Measurements from ENCODE around the gene TTI1.

TTI1 gene

DNA sequence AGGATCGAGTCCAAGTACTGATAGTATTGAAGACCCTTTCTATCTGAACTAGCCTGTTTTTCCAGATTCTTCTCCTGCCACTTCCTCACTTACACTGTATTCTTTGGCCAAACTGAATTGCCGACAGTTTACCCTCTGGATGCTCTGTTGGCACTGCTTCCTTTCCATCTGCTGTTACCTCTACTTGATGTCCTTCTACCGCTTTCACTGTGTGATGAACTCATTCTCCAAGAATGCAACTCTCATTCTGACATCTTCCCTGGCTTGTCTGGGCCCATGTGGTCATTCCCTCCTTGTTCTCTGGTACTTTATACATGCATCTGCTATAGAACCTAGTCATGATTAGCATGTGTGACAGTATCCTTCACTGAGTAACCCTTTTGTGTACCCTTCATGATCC is 16.5 kb upstream of the TTI1 start:
- in situ Hi-C loops (cut with MboI; ENCODE audit: low sequenced_read_pairs, unreplicated experiment): no loop called here
- TF ChIP-seq, protein P1, sequence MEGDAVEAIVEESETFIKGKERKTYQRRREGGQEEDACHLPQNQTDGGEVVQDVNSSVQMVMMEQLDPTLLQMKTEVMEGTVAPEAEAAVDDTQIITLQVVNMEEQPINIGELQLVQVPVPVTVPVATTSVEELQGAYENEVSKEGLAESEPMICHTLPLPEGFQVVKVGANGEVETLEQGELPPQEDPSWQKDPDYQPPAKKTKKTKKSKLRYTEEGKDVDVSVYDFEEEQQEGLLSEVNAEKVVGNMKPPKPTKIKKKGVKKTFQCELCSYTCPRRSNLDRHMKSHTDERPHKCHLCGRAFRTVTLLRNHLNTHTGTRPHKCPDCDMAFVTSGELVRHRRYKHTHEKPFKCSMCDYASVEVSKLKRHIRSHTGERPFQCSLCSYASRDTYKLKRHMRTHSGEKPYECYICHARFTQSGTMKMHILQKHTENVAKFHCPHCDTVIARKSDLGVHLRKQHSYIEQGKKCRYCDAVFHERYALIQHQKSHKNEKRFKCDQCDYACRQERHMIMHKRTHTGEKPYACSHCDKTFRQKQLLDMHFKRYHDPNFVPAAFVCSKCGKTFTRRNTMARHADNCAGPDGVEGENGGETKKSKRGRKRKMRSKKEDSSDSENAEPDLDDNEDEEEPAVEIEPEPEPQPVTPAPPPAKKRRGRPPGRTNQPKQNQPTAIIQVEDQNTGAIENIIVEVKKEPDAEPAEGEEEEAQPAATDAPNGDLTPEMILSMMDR (IDR thresholded peaks at IDR 0.05; ENCODE audit: borderline replicate concordance, control extremely low read depth, extremely low read depth, insufficient read depth, missing control alignments): no peak
- DNase-seq (ENCODE audit: low spot score): no peak

DNA sequence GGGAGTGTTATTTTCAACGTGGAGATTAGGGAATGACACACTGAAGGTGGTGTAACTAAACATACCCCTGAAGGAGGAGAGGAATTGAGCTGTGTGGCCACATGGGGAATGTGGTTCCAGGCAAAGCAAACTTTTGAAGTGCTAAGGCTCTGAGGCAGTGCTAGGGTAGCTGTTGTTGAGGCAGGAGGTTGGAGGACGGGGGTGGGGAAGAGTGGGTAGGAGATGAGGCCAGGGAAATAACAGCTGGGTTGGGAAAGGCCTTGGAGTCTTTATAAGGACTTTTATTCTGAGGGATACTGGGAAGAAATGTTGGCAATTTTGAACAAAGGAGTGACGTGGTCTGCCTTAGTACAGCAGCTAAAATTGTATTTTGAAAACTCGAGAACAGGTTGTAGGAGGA is 13.3 kb upstream of the TTI1 start:
- TF ChIP-seq, protein P1 (IDR thresholded peaks at IDR 0.05; ENCODE audit: borderline replicate concordance, control extremely low read depth, extremely low read depth, insufficient read depth, missing control alignments): no peak
- in situ Hi-C loops (cut with MboI; ENCODE audit: low sequenced_read_pairs, unreplicated experiment): no loop called here
- DNase-seq (ENCODE audit: low spot score): no peak

DNA sequence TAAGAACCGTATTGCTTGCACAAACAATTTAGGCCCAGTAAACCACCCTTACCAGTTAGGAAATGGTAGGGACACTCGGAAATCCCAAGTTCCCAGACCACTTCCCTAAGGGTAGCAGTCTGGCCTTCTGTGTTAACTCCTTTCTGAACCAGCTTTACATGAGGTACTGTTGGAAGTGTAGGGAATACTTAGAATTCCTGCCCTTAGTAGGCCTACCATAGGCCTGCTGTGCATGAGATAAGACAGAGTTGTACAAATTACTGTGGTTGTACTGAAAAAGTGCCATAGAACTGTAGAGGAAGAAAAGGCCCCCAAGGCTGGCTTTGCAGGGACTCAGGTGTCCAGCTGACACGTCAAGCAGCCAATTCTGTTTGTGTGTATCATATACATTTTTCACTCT is 11.4 kb upstream of the TTI1 start:
- in situ Hi-C loops (cut with MboI; ENCODE audit: low sequenced_read_pairs, unreplicated experiment): no loop called here
- DNase-seq (ENCODE audit: low spot score): no peak
- TF ChIP-seq, protein P1 (IDR thresholded peaks at IDR 0.05; ENCODE audit: borderline replicate concordance, control extremely low read depth, extremely low read depth, insufficient read depth, missing control alignments): no peak

DNA sequence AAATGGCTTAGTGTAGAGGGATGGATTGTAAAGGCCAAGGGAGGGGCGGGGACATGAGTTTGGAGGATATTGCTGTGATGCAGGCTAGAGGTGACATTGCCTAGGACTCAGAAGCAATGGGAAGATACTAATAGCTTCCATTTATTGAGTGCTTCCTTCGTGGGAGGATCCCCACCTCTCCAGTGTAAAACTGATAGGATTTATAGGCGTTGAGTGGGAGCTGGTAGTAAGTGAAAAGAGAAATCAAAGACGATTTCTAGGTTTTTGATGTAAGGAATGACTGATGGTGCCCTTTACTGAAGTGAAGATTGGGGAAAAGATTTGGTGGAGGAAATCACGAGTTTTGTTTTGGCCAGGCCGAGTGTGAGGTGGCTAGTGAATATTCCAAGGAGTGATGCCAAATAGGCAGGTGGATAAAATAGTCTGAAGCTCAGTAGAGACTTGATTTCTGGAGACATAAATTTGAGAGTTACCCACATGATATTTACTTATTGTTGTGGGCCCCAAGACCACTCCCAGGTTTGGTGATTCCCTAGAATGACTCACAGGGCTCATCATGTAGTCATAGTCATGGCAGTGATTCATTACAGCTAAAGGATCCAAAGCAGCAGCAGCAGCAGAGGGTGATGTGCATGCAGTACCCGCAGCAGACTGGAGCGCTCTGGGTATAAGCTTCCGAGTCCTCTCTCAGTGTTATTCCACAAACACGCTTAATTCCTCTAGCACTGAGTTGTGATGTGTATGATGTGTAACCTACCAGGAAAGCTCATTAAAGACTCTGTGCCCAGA is 10.4 kb upstream of the TTI1 start:
- DNase-seq (ENCODE audit: low spot score): no peak
- in situ Hi-C loops (cut with MboI; ENCODE audit: low sequenced_read_pairs, unreplicated experiment): no loop called here
- TF ChIP-seq, protein P1 (IDR thresholded peaks at IDR 0.05; ENCODE audit: borderline replicate concordance, control extremely low read depth, extremely low read depth, insufficient read depth, missing control alignments): no peak

DNA sequence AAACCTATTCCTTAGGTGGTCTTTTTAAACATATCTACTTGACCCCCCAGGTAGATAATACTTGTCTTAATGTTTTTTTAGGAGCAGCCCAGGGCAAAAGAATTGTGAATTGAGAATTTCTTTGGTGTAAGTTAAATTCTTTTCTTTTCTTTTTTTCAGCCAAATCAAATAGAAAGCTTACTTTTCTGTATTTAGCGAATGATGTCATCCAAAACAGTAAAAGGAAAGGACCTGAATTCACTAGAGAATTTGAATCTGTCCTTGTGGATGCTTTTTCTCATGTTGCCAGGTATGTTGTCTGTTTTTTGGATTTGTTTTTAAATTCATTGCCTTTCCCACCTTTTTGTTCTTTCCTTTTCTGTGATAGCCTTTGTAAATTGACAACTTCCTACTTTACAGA is 7.0 kb upstream of the TTI1 start:
- in situ Hi-C loops (cut with MboI; ENCODE audit: low sequenced_read_pairs, unreplicated experiment): no loop called here
- TF ChIP-seq, protein P1 (IDR thresholded peaks at IDR 0.05; ENCODE audit: borderline replicate concordance, control extremely low read depth, extremely low read depth, insufficient read depth, missing control alignments): no peak
- no peak for DNase-seq (ENCODE audit: low spot score)

DNA sequence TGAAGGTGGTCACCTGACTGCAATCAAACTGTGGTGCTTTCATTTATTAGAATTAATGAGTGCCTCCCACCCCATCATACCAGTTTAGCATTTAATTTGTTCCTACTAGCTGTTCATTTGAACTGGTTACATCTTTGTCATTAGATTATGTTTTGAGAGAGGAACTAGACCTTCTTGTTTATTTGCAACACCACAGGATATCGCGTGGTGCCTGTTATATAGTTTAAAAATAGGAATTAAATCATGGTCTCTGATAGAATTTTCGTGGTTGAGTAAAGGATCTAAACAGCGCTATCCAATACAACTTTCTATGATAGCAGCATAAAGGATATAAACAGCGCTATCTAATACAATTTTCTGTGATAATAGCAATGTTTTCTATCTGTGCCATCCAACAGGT is 3.1 kb upstream of the TTI1 start:
- in situ Hi-C loops (cut with MboI; ENCODE audit: low sequenced_read_pairs, unreplicated experiment): no loop called here
- no peak for DNase-seq (ENCODE audit: low spot score)
- TF ChIP-seq, protein P1 (IDR thresholded peaks at IDR 0.05; ENCODE audit: borderline replicate concordance, control extremely low read depth, extremely low read depth, insufficient read depth, missing control alignments): no peak

Data from GM13976 (cell line).